ENCODE measurements around the gene GOLGA1.

GOLGA1 gene

DNA sequence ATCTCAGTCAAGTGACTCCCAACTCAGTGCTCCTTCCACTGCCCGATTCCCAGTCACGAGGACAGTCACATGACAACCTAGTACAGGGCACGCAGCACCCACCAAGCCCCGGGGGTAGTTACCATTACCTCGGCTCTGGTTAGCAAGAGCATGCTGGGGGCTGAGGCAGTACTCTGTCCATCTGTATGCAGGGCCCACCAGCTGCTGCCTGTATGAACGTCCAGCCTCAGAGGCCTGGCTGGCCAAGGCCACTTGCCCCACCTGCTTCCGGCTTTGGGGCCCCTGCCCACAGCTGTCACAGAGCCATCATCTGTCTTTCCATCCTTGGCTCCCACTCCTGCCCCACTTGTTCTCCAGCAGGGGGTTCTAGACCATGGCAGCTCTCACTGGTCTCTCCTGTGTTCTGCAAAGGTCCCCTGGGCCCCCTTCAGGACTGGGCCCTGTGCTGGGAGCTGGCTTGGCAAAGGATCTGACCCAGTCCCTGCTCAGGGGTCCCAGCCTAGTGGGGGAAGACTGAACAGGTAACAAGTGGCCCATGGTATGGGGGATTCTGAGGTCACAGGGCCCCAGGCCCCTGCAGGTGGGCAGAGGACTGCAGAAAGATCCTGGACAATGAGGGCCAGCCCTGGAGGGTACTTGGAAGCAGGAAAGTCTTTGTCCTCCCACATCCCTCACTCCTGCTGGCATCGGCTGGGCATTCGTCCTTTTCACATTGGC, 82.4 kb downstream of the GOLGA1 start:
- no peak overlapping the region for H3K9ac ChIP-seq (ENCODE audit: low read length)
- H4K20me1 ChIP-seq (ENCODE audit: insufficient read depth, low read length): peaks cover 43% of the 10 kb centered on the region
- H3F3A ChIP-seq (ENCODE audit: insufficient read depth, low read length): peaks cover 78% of the 10 kb centered on the region
- H3K27ac ChIP-seq (ENCODE audit: low read length): no peak overlapping the region
- H2AFZ ChIP-seq (ENCODE audit: low read length): no peak overlapping the region
- TF ChIP-seq EZH2 (optimal IDR thresholded peaks at IDR 0.05; ENCODE audit: low read depth, low read length): no peak
- TF ChIP-seq EZH2phosphoT487 (IDR thresholded peaks at IDR 0.05; ENCODE audit: low read length): no peak
- TF ChIP-seq, protein P1, sequence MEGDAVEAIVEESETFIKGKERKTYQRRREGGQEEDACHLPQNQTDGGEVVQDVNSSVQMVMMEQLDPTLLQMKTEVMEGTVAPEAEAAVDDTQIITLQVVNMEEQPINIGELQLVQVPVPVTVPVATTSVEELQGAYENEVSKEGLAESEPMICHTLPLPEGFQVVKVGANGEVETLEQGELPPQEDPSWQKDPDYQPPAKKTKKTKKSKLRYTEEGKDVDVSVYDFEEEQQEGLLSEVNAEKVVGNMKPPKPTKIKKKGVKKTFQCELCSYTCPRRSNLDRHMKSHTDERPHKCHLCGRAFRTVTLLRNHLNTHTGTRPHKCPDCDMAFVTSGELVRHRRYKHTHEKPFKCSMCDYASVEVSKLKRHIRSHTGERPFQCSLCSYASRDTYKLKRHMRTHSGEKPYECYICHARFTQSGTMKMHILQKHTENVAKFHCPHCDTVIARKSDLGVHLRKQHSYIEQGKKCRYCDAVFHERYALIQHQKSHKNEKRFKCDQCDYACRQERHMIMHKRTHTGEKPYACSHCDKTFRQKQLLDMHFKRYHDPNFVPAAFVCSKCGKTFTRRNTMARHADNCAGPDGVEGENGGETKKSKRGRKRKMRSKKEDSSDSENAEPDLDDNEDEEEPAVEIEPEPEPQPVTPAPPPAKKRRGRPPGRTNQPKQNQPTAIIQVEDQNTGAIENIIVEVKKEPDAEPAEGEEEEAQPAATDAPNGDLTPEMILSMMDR (IDR thresholded peaks at IDR 0.05; ENCODE audit: low read length): no peak
- no peaks in the 10 kb centered on the region for H3K9me2 ChIP-seq (replicated peaks; ENCODE audit: insufficient read depth, low read length)
- H3K4me1 ChIP-seq (ENCODE audit: low read length): peaks cover 13% of the 10 kb centered on the region; the same call in 1 of the 2 replicates
- peaks cover 37% of the 10 kb centered on the region for H3K79me2 ChIP-seq (ENCODE audit: low read length)
- no peak overlapping the region for H3K4me2 ChIP-seq (ENCODE audit: low read depth, low read length)
- H3K36me3 ChIP-seq (replicated peaks; ENCODE audit: insufficient read depth, low read length): peaks cover 20% of the 10 kb centered on the region
- DNase-seq: no peak
- no peak overlapping the region for H3K4me3 ChIP-seq (ENCODE audit: low read length)
- no peaks in the 10 kb centered on the region for H3K9me3 ChIP-seq (replicated peaks; ENCODE audit: insufficient read depth, low read length)
- no peaks in the 10 kb centered on the region for H3K27me3 ChIP-seq (replicated peaks; ENCODE audit: insufficient read depth, low read length)

DNA sequence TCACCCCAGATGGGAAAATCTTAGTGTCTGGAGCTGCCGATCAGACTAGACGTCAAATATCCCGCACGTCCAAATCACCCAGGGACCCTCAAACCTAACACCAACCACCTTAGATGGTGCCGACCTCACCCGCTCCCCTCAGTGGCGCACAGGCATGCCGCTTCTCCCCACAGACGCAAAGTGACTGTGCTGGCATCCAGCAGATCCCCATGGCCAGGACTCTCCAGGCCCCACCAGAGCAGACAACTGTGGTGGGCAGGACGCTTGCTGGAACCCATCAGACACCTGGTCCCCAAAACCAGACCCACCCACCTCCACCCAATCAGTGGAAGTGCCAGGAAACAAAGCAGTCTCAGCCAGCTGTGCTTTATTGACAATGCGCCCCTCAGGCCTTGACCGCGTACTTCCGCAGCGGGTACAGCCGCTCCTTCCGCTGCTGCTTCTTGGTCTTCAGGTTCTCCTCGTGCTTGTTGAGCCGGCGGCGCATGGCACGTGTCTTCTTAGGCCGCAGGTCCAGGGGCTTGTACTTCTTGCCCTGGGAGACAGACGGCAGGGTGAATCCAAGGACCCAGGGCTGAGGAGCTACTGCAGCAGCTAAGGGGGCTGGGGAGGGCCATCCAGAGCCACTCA, 83.2 kb downstream of the GOLGA1 start:
- peaks cover 16% of the 10 kb centered on the region; the same call in 1 of the 2 replicates for H3K4me1 ChIP-seq (ENCODE audit: low read length)
- H3K4me3 ChIP-seq (ENCODE audit: low read length): no peak overlapping the region
- H3K79me2 ChIP-seq (ENCODE audit: low read length): peaks cover 37% of the 10 kb centered on the region
- no peak overlapping the region for H2AFZ ChIP-seq (ENCODE audit: low read length)
- no peak overlapping the region for H3K27ac ChIP-seq (ENCODE audit: low read length)
- H3K9ac ChIP-seq (ENCODE audit: low read length): no peak overlapping the region
- TF ChIP-seq EZH2 (optimal IDR thresholded peaks at IDR 0.05; ENCODE audit: low read depth, low read length) (no peak), EZH2phosphoT487 (IDR thresholded peaks at IDR 0.05; ENCODE audit: low read length) (no peak)
- TF ChIP-seq, protein P1 (IDR thresholded peaks at IDR 0.05; ENCODE audit: low read length): no peak
- H3K27me3 ChIP-seq (replicated peaks; ENCODE audit: insufficient read depth, low read length): no peaks in the 10 kb centered on the region
- DNase-seq: no peak
- no peaks in the 10 kb centered on the region for H3K9me3 ChIP-seq (replicated peaks; ENCODE audit: insufficient read depth, low read length)
- peaks cover 43% of the 10 kb centered on the region for H4K20me1 ChIP-seq (ENCODE audit: insufficient read depth, low read length)
- no peak overlapping the region for H3K4me2 ChIP-seq (ENCODE audit: low read depth, low read length)
- peaks cover 20% of the 10 kb centered on the region for H3K36me3 ChIP-seq (replicated peaks; ENCODE audit: insufficient read depth, low read length)
- peaks cover 76% of the 10 kb centered on the region for H3F3A ChIP-seq (ENCODE audit: insufficient read depth, low read length)
- H3K9me2 ChIP-seq (replicated peaks; ENCODE audit: insufficient read depth, low read length): no peaks in the 10 kb centered on the region

DNA sequence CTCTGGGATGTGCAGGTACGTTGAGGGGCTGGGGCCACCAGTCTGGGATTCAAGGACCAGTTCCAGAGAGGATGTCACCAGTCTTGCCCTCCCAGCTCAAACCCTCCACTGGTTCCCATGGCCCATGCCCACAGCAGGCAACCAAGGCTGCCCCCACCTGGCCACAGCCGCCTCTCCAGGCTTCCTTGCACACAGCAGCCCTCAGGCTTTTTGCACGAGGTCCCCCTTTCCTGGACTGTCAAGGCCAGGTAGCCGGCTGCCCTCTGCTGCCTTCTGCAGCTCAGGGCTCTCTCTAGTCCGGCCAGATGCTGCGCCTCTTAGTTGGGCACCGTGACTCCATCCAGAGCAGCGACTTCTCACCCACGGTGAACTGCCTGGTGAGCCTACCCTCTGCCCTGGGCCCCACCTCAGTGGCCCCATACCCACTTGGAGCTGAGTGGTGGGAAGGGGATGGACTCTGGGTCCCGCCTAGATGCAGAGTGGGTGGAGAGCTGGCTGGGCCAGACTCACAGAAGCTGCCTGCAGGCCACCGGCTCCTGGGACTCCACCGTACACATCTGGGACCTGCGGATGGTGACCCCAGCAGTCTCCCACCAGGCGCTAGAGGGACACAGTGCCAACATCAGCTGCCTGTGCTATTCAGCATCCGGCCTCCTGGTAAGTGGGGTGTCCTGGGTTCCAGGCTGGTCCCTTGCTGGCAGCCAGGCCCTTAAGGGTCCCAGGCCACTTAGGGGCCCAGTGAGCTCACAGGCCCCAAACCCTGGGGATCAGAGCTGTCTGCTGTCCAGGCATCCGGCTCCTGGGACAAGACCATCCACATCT, 84.7 kb downstream of the GOLGA1 start:
- Histone ChIP-seq H2AFZ (ENCODE audit: low read length) (no peak overlapping the region), H3K9me3 (replicated peaks; ENCODE audit: insufficient read depth, low read length) (no peaks in the 10 kb centered on the region), H3K36me3 (replicated peaks; ENCODE audit: insufficient read depth, low read length) (peaks cover 20% of the 10 kb centered on the region), H3K27ac (ENCODE audit: low read length) (no peak overlapping the region), H3K9ac (ENCODE audit: low read length) (no peak overlapping the region), H3K4me1 (ENCODE audit: low read length) (peaks cover 19% of the 10 kb centered on the region; the same call in 1 of the 2 replicates), H3F3A (ENCODE audit: insufficient read depth, low read length) (peaks cover 72% of the 10 kb centered on the region), H3K79me2 (ENCODE audit: low read length) (peaks cover 31% of the 10 kb centered on the region), H3K9me2 (replicated peaks; ENCODE audit: insufficient read depth, low read length) (no peaks in the 10 kb centered on the region), H3K4me3 (ENCODE audit: low read length) (no peak overlapping the region), H4K20me1 (ENCODE audit: insufficient read depth, low read length) (peaks cover 43% of the 10 kb centered on the region), H3K4me2 (ENCODE audit: low read depth, low read length) (no peak overlapping the region), H3K27me3 (replicated peaks; ENCODE audit: insufficient read depth, low read length) (no peaks in the 10 kb centered on the region)
- no peak for DNase-seq
- TF ChIP-seq EZH2 (optimal IDR thresholded peaks at IDR 0.05; ENCODE audit: low read depth, low read length) (no peak), EZH2phosphoT487 (IDR thresholded peaks at IDR 0.05; ENCODE audit: low read length) (no peak)
- TF ChIP-seq, protein P1 (IDR thresholded peaks at IDR 0.05; ENCODE audit: low read length): peak; percentile 22; the same call in 1 of the 2 replicates
